Dermis blood vessel endothelial cell (primary cell): ENCODE results near the gene AP4S1. TPM values are rescaled to one million over a fixed set of nuclear protein-coding genes. Genes with fewer than 3 reads are reported as not detected.
"Not testable (repeated sequence)": the region's sequence is repeated elsewhere in the genome, so short reads cannot be mapped to it uniquely, and the experiment has no call there.

Experiments used
- DNase-seq: peaks from one replicate; pipeline ENCODE4 v3.0.0; 2010
- total RNA-seq: library from RNA; depleted of rRNA; stranded (reverse); fragments of >200 nt; gene quantifications from 2 replicates; pipeline ENCODE4 v1.2.3, GENCODE V29; 2014

AP4S1 gene
- total RNA-seq: 6.8 TPM in 2 replicates

DNA sequence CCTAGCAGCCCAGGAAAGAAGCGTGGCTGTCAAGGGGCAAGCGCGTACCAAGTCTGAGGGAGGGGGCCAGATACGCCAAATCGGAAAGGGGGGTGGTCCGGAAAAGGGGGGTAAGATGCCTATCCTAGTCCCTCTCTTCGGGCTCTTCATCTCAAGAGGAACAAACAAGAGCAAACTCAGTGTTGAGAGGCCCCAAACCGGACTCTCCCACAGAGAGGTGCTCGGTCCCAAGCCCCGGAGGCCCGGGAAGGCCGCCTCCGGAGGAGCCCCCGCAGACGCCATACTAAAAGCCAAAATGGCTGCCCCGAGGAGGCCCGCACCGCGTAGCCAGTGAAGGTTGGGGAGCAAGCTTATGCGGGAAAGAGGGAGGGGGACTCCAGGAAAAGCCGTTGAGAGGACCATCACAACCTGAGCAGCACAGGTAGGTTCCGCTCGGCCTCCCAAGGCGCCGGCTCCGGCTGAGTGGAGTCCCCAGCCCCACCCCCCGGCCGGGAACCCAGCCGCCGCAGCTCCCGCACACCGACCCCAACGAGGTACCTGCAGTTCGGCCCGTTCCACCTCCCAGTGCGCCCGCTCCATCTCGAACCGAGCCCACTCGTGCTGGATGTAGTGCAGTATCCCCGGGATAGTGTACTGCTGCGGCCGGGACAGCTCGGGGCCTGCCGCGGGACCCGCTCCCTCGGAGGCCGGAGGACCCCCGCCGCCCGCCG, at the start of gene AP4S1:
Gene AP4S1 (plus strand): TSS at position 283 of the 710 bp plus-strand sequence. CDS start 40,548 bp downstream, outside the sequence.
- peak; percentile 41 for DNase-seq

GRCh38 chr14:30977752-30978151, 47.7 kb upstream of the AP4S1 start:
- no peak for DNase-seq

DNA sequence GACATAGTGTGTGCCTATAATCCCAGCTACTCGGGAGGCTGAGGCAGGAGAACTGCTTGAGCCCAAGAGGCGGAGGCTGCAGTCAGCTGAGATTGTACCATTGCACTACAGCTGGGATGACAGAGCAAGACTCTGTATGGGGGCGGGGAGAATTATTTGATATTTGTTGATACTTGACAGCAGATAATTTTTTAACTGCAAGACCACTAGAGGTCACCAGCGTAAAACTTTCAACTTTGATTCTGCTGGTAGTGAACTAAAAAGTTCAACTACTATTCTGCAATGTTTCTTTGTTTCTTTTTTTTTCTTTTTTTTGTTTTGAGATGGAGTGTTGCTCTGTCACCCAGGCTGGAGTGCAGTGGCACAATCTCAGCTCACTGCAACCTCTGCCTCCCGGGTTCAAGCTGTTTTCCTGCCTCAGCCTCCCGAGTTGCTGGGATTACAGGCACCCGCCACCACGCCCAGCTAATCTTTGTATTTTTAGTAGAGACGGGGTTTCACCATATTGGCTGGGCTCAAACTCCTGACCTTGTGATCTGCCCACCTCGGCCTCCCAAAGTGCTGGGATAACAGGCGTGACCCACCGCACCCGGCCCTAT, 45.2 kb upstream of the AP4S1 start:
- DNase-seq: peak; percentile 84

DNA sequence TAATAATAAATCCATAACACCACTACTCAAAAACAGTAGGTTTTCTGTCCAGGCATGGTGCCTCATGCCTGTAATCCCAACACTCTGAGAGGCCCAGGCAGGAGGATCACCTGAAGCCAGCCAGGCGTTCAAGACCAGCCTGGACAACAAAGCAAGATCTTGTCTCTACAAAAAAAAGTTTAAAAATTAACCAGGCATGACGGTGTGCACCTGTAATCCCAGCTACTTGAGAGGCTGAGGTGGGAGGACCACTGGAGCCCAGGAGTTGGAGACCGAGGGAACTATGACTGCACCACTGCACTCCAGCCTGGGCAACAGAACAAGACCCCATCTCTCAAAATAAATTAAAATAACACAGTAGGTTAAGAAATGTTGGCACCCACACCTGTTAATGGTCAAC, 44.5 kb upstream of the AP4S1 start:
- DNase-seq: no peak

DNA sequence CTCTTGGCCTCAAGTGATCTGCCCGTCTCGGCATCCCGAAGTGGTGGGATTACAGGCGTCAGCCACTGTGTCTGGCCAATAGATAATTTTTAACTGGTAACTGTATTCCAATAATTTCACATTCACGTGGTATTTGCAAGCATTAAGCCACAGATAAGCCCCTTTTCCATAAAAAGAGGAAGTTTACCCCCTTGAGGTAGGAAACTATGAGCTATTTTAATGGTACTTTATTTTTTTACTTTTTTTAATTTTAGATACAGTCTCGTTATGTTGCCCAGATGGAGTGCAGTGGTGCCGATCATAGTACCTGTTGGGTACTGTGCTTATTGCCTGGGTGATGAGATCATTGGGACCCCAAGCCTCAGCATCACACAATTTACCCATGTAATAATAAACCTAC, 42.9 kb upstream of the AP4S1 start:
- DNase-seq: no peak

DNA sequence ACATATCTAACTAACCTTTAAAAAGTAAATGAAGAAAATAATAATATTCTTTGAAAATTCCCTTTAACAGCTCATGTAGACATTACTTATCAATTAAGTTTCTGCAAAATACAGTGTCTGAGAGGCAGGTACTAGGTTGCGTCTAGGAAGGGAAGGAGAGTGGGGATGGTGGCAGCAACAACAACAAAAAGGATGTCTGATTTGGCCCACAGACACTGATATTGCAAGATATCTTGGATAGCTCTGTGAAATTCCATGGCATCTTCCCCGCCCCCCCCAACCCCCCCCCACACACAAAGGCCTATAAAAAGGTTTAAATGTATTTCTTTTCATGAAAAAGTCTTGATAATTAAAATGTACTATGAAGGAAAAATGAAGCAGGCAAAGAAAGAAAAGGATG, 41.6 kb upstream of the AP4S1 start:
- DNase-seq: no peak

- no peak for DNase-seq
Measured at GRCh38 chr14:30985796-30986195, 39.7 kb upstream of the AP4S1 start.

DNA sequence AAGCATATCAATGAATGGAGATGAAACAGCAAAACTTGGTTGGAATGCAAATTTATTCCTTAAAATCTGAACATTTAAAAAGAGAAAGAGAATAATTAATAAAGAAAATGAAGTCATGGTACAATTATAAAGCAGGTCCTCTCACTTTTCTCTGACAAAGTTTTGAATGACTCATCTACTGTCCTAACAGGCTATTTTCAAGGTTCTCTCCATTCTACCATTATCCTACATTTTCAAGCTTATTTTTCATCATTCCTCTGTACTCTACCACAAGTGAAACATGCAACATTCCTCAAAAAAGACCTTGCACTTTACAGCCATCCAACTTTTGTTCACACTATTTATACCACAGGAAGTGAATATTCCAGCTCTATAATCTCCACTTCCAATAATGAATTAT, 36.9 kb upstream of the AP4S1 start:
- DNase-seq: peak; percentile 16

GRCh38 chr14:30990770-30991169, 34.7 kb upstream of the AP4S1 start:
- DNase-seq: no peak

DNA sequence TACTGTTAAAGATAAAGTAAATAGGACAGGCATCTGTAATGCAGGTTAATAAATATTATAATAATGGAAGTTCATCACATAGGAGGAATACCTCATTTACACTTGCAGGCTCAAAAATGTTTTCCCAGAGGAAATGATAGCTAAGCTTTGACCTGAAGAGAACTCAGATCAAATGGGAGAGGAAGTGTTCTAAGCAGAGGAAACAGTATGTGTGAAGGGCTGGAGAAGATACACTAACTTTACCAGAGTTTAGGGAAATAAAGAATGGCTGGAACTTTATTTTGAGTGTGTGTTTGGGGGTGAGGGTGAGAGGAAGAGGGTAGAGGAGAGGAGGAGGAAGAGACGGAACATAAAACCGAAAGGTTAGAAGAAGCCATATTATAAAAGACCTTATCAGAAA, 34.0 kb upstream of the AP4S1 start:
- DNase-seq: peak; percentile 43

GRCh38 chr14:30993071-30993470, 32.4 kb upstream of the AP4S1 start:
- no peak for DNase-seq

GRCh38 chr14:30994681-30995620, 30.5 kb upstream of the AP4S1 start:
- peak; percentile 67 for DNase-seq

- no peak for DNase-seq
Measured at GRCh38 chr14:30995689-30996088, 29.8 kb upstream of the AP4S1 start.

- no peak for DNase-seq
Measured at GRCh38 chr14:30996892-30997659, 28.4 kb upstream of the AP4S1 start.

GRCh38 chr14:30998100-30998706, 27.2 kb upstream of the AP4S1 start:
- DNase-seq: no peak

GRCh38 chr14:30999038-30999773, 26.2 kb upstream of the AP4S1 start:
- DNase-seq: no peak

GRCh38 chr14:31000629-31001338, 24.7 kb upstream of the AP4S1 start:
- DNase-seq: peak; percentile 13

- DNase-seq: no peak
Measured at GRCh38 chr14:31001339-31001658, 24.1 kb upstream of the AP4S1 start.

DNA sequence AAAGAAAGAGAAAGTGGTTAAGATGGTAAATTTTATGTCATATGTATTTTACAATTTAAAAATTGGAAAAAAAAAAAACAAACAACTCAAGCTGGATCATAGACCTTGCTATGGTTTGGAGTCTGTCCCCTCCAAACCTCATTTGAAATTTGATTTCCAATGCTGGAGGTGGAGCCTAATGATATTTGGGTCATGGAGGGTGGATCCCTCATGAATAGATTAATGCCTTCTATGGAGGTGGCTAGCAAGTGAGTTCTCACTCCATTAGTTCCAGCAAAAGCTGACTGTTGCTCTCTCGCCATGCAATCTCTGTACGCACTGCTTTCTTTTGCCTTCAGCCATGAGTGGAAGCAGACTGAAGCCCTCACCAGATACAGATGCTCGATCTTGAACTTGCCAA, 22.2 kb upstream of the AP4S1 start:
- DNase-seq: no peak

- not testable (repeated sequence) for DNase-seq
Measured at GRCh38 chr14:31004007-31004406, 21.4 kb upstream of the AP4S1 start.

- DNase-seq: no peak
Measured at GRCh38 chr14:31006703-31007102, 18.7 kb upstream of the AP4S1 start.
